ENCODE measurements around the gene TRIM5. TPM values are rescaled to one million over a fixed set of nuclear protein-coding genes. Genes with fewer than 3 reads are reported as not detected.

Gene TRIM5
- total and polyA plus RNA-seq, 9 of the 15 experiments (the other 6 are each of a cell fraction or from before 2014, with no cell fraction given), result 7.7 to 20.8 (median 15.0) TPM

- no peak for ATAC-seq
- intact Hi-C loops (cut with micrococcal nuclease), result no loop called here
- DNase-seq (ENCODE audit: extremely low read depth in 1 of 4, low spot score in 3 of 4), result no peak
- TF ChIP-seq CCNT2 (IDR thresholded peaks at IDR 0.05; ENCODE audit: borderline replicate concordance, extremely low read depth, insufficient read length, low read depth, low read length), result no peak
- no peak for TF ChIP-seq RUNX1 (IDR thresholded peaks at IDR 0.05; ENCODE audit: low read depth)
- TF ChIP-seq ZNF778 (CRISPR knock-in tag; IDR thresholded peaks at IDR 0.05), result no peak
- TF ChIP-seq HMG20B (CRISPR knock-in tag; IDR thresholded peaks at IDR 0.05), result no peak
- no peak for TF ChIP-seq TCF7L2 (IDR thresholded peaks at IDR 0.05; ENCODE audit: low read depth, low read length)
- no peak for TF ChIP-seq HDAC3 (IDR thresholded peaks at IDR 0.05; ENCODE audit: borderline replicate concordance, partially characterized antibody)
- TF ChIP-seq BRF2 (IDR thresholded peaks at IDR 0.05; ENCODE audit: borderline replicate concordance, insufficient read depth, insufficient read length), result no peak
- no peak for TF ChIP-seq GTF2A2 (tag; IDR thresholded peaks at IDR 0.05)
- no peak for TF ChIP-seq RBBP5 (IDR thresholded peaks at IDR 0.05; ENCODE audit: borderline replicate concordance, insufficient read depth, low read length, poor library complexity, severe bottlenecking)
- no peak for TF ChIP-seq MEF2D (tag; conservative IDR thresholded peaks at IDR 0.05; ENCODE audit: low read depth)
- no peak for TF ChIP-seq TRIM25 (IDR thresholded peaks at IDR 0.05; ENCODE audit: borderline replicate concordance)
- TF ChIP-seq ZNF282 (CRISPR knock-in tag; IDR thresholded peaks at IDR 0.05), result no peak
- no peaks in the 10 kb centered on the region; a peak in 1 of 5 replicates for H3K4me1 ChIP-seq (replicated peaks in 1 of 2; ENCODE audit: control insufficient read depth in 2 of 2, insufficient read depth in 2 of 2, low read length in 2 of 2)
- in situ Hi-C loops (cut with MboI), result no loop called here
- POLR2A ChIA-PET, result no interaction called here
- no peak overlapping the region for H3K9ac ChIP-seq (ENCODE audit: insufficient read depth in 1 of 2, low read depth in 2 of 2, low read length in 2 of 2)
- H2AFZ ChIP-seq (ENCODE audit: low read depth, low read length), result no peak overlapping the region
- H3K36me3 ChIP-seq (ENCODE audit: control insufficient read depth, insufficient read depth, low read length), result peaks cover 16% of the 10 kb centered on the region; the same call in 1 of the 3 replicates
- FAIRE-seq, result no peak
- H3K4me3 ChIP-seq, result no peak overlapping the region
- H4K20me1 ChIP-seq (replicated peaks; ENCODE audit: control insufficient read depth, insufficient read depth, low read length), result no peaks in the 10 kb centered on the region
- no peak overlapping the region for H3K4me2 ChIP-seq (ENCODE audit: insufficient read depth, low read length)
- peaks cover 4% of the 10 kb centered on the region; the same call in 2 of the 3 replicates for H3K79me2 ChIP-seq (ENCODE audit: control insufficient read depth, insufficient read depth, low read length)
- 83% methylated on average over 7 of the region's 7 CpGs for WGBS (ENCODE audit: insufficient coverage, low coverage, missing lambda C conversion rate)
- H3K27ac ChIP-seq (ENCODE audit: extremely low read depth, low read depth, low read length), result no peak overlapping the region
- CTCF ChIA-PET (ENCODE audit: low intra/inter-chr PET ratio), result no interaction called here
- H3K9me3 ChIP-seq (replicated peaks; ENCODE audit: control insufficient read depth, insufficient read depth, low read depth, low read length), result no peaks in the 10 kb centered on the region
- H3K27me3 ChIP-seq (ENCODE audit: control insufficient read depth in 2 of 2, insufficient read depth in 2 of 2, low read length in 2 of 2), result no peaks in the 10 kb centered on the region
- H3K9me1 ChIP-seq (ENCODE audit: control insufficient read depth, insufficient read depth, low read length), result no peaks in the 10 kb centered on the region
- BruUV-seq (replicated peaks), result no TSS peak
Observed at GRCh38 chr11:5679811-5680210, 5.1 kb downstream of the TRIM5 start.

Measured in K562 (cell line).